ENCODE measurements around the gene SH2D4B.

Gene SH2D4B

DNA sequence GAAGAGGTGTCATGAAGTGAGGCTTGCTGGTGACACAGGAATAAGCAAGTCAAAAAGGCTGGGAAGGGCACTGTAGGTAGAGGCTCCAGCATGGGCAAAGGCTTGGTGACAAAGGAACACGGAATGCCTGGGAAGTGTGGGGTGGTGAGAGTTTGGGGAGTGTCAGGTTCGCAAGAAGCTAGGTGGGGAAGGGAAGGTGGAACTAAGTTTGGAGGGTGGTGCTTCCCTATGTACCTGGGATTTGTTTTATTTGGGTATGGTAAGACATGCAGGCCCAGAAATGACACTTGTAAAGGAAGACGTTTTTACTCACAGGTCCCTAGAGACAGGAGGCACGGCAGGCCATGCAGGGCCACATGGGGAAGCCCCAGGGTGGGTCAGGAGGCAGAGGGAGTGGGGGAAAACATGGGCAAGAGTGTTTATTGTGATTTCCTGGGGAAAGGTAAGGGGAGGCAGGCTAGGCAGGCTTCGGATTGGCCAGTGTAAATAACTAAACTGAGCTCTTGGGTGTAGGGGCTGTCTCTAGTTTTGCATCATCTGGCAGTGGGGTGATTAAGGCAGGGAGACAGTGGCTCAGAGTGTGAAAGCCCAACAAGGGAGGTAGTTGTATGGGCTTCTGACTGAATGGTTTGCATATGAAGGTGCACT lies 52.1 kb downstream of the SH2D4B start:
- no peak for DNase-seq (ENCODE audit: low read depth)

DNA sequence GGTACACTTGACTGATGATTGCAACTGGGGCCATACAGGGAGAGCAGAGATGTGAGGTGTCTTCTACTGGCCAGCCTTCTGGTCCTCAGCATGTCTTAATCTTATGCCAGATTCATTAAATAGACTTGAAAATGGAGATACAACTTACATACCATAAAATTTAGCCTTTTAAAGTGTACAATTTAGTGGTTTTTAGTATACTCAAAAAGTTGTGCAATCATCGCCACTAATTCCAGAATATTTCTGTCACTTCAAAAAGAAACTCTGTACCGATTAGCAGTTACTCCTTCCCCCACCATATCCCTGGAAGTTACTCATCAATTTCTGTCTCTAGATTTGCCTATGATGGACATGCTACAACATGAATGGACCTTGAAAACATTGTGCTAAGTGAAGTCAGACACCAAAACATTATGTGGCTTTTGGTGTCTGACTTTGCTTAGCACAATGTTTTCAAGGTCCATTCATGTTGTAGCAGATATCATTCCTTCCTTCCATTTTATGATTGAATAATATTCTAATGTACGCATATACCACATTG lies 53.0 kb downstream of the SH2D4B start:
- no peak for DNase-seq (ENCODE audit: low read depth)

DNA sequence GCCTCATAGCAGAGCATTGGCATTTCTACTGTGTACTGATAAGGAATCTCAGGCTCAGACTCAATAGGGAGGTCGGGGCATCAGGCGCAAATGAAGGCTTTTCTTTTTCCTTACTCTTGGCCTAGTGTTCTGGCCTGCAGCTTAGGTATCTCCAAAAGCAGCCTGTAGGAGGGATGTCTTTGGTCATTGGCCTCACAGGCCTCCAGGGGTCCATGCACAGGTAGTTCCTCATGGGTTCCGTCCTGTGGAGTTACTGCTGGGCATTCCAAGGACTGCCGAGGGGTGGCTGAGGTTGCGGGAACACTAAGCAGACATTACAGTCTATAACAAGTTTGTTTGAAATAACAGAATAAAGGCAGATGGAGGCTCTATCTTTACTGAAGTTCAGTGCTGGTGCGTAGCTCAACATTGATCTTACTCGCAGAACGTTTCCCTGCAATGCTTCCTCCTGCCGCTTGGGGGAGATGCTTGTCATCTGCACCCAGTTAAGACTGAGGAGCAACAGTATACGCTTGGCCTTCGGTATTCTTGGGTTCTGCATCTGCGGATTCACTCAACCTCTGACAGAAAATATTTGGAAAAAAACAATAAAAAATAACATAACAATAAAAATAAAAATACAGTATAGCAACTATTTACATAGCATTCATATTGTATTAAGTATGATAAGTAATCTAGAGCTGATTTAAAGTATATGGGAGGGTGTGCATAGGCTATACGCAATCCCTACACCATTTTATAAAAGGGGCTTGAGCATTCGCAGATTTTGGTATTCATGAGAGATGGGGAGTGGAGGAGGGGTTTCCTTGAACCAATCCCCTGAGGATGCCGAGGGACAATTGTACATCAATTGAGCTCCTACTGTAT lies 58.9 kb downstream of the SH2D4B start:
- no peak for DNase-seq (ENCODE audit: low read depth)

DNA sequence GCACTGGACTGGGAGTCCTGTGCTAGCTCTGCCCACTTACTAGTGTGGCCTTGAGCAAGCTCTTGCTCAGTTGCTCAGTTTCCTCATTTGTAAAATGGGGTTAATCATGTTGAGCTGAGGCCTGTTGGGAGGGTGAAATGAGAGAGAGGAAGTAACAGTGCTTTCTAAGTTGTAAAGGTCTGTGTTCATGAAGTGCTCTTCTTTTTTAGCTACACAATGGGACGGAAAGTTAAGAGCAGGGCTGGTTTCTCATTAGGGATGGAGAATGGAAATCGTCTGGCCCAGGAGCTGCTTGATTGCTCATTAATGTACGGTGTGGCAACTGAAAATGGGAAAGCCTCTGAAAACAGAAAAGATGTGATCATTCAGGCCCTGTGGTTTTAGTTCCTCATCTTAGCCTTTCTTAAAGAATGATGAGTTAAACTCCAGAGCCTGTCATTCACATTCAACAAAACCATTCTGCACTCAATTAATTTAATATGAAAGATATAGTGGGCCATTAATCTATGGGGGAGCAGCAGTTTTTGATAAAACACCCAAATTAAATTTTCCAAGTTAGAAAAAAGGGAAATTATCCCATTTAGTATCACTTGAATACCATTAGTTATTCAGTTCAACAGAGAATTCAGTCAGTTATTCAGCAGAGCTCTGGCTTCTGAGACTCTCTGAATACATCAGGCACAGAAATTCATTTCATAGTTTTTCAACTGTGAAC lies 60.5 kb downstream of the SH2D4B start:
- no peak for DNase-seq (ENCODE audit: low read depth)

DNA sequence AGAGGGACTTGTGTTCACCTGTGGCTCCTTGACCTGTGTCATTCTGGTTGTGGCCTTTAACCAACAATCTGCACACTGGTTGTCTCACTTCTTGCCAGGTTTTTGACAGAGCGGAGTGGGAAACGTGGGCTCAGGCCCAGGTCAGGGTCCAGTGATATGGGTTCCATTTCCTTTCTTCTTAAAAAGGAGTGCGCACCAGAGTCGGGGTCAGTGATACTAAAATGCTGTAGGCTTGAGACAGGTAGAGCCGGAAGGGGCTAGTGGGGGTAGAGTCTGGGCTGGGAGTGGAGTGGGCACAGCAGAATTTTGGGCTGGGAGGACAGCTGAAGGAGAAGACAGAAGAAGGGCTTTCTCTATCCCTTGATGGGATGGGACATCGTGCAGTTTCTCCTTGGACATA lies 61.2 kb downstream of the SH2D4B start:
- DNase-seq (ENCODE audit: low read depth): no peak

DNA sequence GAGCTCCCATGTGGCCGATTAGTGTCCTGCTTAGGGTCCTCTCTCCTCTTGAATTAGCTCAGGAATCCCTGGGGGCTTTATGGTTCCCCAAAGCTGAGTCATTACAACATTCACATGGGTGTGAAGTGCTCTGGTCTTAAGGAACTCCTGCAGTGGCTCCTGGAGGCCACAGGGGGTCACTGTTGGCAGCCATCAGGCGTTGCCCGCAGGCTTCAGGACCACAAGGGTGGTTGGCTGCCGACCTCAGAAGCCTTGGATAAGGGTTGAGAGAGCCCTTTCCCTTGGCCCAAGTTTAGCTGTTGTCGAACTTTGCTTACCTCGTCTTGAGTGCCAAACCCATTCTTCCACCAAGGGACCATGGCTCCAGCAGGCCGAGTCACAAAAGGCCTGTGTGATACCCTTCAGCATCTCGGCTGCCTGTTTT lies 61.7 kb downstream of the SH2D4B start:
- DNase-seq (ENCODE audit: low read depth): no peak

DNA sequence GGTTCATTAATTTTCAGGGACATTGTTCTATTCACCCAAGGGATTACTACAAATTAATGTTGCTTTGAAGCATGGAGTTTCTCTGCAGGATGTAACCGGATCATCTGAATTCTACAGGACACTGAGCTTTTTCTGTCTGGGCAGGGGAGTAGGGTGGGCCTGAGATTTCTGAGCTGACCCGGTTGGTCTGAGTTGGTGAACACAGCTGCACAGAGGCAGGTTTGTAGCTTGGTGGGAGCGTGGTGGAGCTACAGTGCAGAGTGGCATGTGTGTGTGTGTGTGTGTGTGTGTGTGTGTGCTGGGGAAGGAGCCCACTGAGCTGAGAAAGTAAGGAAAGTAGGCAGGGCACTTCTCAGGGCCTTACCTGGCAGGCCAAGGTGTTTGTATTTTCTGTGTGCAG lies 62.6 kb downstream of the SH2D4B start:
- no peak for DNase-seq (ENCODE audit: low read depth)

DNA sequence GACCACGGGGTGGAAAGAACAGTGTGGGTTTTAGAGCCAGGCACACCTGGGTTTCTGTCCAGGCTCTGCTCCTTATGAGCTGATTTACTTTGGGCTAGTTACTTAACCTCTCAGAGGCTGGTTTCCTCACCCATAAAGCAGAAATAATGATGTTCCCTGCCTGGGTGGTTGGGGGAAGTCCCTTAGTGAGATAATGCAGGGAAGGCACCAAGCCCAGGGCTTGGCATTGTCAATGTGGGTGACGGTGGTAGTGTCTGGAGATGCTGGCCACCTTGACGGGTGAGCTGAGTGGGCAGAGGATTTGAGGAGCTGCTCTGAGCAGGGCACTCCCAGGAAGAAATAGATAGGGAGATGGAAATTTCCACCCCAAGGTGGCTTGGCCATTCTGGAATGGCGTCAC lies 65.2 kb downstream of the SH2D4B start:
- no peak for DNase-seq (ENCODE audit: low read depth)

DNA sequence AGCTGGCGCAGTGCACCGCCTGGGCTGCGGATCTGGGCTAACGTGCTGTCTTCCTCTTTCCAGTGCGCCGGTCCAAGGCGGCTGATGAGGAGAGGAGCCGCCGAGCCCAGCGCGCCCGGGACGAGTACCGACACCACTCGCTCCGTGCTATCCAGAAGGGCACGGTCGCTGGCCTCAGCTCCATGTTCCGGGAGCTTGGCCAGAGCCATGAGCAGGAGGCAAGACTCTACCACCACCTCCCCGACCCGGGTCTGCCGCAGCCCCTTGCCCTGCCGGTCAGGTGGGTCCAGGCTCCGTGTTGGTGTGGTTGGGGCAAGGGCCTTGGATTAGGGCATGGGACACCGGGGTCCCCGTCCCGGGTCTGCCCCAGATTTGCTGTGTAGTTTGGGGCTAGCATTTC lies 65.8 kb downstream of the SH2D4B start:
- DNase-seq (ENCODE audit: low read depth): no peak

DNA sequence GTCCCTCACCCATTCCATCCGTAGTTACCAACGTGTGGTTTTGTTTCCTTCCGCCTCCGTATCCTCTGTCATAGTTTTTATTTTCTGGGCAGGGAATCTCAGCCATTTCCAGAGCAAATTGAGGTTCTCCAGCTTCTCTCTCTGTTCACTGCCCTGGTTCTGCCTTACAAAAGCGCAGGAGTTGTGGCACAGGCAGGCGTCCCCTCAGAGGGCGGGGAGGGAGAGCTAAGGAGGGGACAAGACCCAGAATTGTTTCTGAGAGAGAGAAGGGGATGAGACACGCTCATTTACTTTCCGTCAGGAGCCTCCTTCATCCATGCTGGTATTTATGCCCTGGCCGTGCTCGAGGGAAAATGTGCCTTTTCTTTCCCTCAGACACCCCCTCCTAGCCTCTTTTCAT lies 71.0 kb downstream of the SH2D4B start:
- no peak for DNase-seq (ENCODE audit: low read depth)

DNA sequence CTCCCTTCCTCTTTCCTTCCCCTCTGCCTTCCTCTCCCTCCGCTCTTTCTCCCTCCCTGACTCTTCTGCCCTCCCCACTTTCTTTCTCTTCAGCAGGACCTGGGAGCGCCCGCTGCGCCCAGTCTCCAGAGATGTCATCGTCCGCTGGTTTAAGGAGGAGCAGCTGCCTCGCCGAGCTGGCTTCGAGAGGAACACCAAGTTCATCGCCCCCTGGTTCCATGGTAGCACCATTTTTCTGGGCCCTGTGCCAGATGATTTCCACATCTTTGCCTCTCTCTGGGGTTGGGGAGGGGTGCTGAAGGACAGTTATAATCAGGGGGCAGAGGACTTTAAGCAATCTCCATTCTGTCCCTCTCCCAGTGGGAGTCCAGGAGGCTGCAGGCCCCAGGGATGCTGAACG lies 71.6 kb downstream of the SH2D4B start:
- no peak for DNase-seq (ENCODE audit: low read depth)

DNA sequence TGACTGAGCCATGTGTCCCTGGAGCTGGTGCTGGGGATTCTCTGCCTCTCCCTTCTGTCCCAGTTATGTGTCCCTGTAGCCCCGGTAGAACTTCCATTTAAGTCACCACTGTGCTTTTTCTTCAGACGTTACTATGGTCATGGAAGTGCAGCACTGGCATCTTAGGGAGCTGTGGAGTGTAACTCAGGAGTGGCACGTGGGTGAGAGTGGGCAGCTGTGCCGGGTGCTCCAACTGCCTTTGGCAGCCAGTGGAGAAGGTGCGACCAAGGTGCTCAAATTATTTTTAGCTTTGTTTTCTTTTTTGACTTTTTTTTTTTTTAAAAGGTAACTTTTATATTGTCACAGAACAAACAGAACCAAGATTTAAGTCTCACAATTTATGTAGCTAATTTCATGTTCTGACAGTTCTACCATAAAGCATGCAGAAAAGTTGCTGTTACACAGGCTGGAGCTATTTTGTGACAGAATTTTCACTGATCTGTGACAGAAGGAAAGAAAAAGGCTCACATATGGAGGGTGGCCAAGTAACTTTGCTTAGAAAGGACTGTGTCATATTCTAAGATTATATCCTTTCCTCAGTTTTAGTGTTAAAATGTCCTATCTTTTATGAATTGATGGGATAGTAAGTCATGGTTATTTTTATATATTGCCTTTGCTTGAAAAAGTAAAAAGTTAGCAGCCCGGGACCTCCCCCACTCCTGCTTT lies 73.9 kb downstream of the SH2D4B start:
- no peak for DNase-seq (ENCODE audit: low read depth)

DNA sequence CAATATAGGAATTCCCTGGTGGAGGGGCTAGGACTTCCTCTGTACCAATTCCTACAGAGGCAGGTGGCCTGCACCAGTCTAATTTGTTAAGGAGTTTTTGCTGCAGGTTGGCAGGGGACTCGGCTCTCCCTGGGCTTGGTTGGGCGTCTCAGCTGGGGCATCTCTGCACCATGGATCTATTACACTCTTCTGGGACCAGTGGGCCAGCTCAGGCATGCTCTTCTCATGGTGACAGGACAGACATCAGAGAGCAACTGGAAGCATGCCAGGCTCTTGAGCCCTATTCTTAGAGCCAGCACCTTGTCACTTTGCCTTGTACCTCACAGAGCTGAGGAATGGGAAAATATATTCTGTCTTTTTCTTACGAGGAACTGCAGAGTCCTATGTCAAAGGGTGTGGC lies 74.6 kb downstream of the SH2D4B start:
- DNase-seq (ENCODE audit: low read depth): no peak

DNA sequence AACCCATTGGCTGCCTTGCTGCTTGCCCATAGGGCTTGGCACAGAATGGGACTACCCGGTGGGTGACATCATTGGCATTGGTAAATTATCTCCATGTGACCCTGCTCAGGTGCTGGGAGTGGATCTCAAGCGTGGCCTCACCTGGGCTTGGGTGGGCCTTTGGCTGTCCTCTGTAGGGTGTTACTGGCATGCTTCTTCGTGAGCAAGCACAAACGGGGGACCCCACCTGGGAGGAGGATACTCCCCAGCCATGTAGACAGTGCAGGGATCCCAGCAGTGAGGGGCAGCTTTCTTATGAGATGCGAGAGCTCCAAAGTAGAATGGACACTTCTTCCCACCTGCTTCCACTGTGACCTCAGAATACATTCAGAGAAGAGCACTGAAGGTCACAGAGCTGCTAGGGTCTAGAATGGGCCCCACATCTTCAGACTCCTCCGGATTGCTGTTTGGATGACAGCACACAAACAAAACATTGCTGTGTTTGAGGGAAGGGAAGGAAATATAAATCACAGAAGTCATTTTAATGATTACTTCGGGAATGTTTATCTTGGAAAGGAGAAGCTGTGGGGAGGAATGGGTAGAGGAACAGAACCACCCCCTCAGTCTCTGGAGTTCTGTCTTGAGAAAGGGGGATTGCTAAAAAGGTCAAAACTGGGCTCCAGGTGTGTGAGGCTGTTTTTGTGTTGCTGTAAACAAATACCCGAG lies 75.9 kb downstream of the SH2D4B start:
- no peak for DNase-seq (ENCODE audit: low read depth)

DNA sequence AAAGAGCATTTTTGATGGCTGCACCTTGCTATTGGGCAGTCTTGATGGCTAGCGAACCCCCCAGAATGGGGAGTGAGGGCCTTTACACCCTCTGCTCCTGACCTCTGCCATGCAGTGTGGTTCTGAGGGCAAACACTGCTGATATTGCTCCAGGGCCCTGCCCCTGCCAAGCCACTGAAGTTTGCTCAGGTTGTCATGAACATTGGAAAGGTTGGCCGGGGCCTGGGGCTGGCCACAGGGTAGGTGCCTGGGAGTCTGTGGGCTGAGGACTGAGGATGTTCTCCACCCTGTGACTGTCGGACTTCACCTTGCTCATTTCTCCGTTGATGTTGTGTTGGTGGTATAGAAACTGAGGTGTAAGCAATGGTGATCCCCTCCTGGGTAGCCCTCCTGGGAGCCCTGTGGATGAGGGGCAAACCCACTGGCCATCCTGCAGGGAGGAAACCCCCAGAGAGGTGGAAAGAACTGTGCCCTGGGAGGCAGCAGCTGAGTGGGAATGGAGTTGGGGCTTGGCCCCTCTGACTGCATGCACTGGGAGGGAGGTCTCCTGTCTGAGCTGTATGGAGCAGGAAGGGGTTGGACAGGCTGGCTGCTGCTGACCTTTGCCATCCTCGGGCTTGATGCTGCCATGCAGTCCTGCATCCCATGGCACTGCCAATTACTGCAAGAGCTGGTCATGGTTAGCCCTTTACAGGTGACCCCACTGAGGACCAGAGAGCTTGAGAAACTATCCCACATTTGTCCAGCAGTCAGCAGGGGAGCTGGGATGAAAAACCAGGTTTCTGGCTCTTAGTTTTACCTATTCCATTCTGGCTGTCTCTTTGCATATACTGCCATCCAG lies 77.1 kb downstream of the SH2D4B start:
- no peak for DNase-seq (ENCODE audit: low read depth)

DNA sequence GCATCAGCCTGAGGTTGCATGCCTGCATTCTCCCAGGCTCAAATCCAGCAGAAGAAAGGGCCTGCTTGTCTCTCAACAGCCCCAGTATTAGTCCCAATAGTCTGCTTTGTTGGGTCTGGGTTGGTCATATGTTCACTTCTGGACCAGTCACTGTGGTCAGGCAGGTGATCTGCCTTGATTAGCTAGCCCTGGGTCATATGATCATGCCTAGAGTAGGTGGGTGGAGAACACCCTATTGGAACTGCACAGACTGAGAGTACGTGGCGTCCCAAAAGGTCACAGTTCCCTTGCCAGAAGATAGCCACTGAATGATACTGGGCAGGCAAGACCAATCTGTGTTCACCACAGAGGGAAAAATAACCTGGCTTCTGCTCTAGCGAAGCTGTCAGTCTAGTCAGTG lies 80.1 kb downstream of the SH2D4B start:
- DNase-seq (ENCODE audit: low read depth): no peak

DNA sequence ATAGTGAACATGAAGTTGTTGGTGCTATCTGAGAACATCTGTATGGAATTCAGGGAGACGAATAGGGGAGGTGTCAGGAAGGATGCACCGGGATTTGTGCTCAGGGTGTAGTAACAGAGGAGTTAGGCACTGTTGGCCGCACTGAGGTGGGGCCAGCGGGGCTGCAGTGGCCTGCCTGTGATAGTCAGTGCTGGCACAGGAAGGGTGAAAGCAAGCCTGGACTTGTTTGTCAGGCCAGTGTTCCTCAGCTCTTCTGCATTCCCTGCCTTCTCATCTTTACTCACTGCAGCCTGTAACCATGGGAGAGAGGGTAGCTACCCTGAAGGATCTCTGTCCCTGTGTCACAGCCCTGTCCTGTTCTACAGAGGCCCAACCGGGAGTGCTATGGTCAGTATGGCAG lies 81.3 kb downstream of the SH2D4B start:
- DNase-seq (ENCODE audit: low read depth): no peak

DNA sequence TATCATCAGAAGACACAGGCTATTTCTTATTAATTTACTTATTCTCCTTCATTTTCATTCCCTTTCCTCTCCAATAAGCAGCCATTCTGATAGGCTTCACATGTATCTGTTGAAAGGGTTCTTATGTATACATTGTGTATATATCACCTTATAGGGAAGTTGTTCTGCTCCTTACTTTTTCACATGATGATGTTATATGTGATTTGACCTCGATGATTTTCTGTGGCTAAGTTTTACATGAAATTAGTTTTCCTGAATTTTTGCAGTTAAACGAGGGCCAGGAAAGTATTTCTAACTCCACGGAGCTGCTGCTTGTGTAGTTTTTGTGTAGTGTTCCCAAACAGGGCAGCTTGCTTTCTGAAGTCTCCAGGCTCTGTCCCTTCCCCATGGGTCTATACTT lies 84.5 kb downstream of the SH2D4B start:
- no peak for DNase-seq (ENCODE audit: low read depth)

DNA sequence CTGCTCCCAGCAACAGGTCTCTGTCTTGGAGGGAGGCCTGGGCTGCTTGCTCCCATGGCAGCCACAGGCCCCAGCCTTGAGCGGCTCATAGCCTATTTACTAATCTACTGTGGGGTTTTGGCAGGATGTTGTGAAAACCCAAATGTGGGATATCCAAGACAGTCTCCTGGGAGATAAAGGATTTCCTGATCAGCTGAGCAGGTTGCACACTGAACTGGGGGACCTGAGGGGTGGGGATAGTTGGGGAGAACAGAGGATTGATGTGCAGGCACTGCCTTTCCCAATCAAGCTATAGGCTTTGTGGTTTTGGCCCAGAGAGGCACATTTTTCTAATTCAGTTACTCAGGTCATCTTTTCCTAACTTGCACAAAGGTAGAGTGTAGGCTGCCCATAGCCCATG lies 92.6 kb downstream of the SH2D4B start:
- no peak for DNase-seq (ENCODE audit: low read depth)

DNA sequence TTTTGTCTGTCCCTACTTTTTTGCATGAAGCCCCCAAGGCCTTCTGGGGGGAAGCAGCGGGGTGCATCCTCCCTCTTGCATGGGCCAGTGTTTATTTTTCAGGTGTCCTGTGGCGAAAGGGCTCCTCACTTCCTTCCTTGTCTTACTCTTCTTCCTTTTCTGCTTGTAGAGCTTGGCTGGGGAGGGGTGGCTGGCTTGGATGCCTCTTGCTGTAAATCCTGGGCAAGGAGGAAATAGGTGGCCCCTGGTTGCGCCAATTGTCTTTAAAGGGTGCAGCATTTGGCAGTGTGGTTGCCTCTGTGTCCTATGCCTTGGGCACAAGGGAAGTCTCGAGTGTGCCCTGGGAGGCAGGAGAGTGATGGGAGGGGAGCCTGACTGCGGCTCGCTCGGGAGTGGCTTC lies 95.0 kb downstream of the SH2D4B start:
- no peak for DNase-seq (ENCODE audit: low read depth)
